ENCODE data around the gene UVSSA.

UVSSA gene

DNA sequence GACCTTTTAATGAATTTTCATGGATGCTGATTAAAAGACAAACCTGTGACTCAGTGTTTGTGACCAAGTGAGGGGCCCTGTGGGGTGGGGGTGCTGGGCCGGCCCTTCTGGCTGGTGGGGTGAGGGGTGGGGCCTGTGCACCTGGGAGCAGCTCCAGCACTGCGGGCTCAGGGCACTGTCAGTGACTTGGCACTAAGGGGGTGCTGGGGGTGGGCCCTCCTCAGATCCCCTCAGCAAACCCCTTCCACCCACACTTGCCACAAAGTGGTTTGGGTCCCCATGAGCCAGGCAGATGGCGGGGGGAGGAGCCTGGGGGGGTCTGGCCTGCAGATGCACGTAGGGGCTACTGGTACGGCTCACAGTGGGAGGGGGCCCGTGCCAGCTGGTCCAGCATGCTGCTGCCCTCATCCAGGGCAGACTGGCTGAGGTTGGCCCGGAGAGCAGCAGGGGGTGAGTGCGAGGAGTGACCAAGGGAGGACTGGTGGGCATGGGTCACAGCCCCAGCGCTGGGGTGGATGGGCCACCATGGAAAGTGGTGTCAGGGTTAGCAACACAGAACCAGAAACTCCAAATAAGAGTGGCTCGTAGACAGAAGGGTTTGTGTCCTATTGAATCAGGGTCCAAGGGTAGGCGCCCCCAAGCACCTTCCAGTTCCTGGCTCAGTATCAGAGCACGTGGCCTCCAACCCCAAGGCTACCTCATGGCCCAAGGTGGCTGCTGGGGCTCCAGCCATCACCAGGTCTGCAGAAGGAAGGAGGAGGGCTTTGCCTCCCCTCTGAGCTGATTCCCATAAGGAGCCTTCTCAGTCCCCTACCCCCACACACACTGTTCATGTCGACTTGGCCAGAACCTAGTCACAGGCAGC is 49.2 kb downstream of the UVSSA start:
- DNase-seq (ENCODE audit: low read depth), result no peak

DNA sequence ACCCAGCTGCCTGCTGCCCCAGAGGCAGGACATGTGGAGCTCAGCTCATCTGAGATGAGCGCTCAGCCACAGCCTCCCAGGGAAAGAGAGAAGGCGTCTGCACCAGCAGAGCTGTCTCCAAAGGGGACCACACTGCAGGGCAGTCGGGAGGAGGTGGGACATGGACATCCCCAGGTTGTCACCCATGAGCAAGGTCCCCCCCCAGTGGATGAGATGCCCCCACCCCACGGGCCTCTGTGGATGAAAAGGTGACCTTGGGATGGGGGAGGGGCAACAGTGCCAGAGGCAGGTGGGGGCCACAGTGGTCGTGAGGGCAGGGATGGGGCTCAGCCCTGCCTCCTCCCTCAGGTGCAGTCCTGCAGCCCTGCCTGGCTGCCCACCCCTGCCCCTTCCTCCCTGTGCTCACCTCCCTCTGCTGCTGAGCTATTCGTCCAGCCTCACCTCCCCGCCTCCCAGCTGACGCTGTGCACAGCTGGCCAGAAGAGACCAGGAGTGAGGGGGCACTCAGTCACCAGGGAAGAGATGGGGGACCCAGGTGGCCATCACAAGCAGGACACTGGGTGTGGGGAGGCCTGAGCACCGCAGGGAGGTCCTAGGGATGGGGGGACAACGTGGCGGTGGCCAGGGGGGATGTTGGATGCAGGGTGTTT is 49.9 kb downstream of the UVSSA start:
- no peak for DNase-seq (ENCODE audit: low read depth)

DNA sequence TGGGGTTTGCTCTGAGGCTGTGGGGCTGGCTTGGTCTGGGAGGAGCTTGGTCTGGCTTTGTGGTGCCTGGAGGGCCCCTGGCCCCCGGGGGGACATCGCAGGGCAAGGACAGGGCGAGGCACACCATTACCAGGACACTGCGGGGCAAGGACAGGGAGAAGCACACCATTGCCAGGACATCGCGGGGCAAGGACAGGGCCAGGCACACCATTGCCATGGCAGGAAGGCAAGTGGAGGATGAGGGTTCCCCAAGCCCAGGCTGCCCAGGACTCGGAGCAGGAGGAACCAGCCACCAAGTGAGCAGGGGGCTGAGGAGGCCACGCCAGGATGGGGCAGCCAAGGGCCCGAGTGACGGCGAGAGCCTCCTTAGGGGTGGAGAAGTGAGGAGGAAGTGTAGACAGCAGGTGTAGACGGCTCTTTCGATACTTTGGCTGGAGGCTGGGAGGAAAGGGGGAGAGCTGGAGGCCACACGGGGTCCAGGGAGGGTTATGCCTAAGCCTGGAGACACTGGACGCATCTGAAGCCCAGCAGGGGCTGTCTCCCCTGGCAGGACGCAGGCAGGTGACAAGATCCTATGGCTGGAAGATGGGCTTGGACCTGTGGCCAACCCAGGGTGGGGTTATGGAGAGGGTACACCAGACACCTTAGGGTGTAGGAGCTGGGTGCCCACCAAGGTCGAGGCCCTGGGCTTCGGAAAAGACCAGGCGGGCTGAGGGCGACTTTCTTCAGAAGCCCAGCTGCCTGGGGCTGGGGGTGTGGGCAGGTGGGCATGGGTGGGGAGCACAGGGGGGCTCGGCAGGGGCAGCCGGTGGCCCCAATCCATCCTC is 51.9 kb downstream of the UVSSA start:
- no peak for DNase-seq (ENCODE audit: low read depth)

GRCh38 chr4:1399508-1400190 is 52.6 kb downstream of the UVSSA start:
- DNase-seq (ENCODE audit: low read depth), result no peak

GRCh38 chr4:1400191-1400805 is 53.3 kb downstream of the UVSSA start:
- DNase-seq (ENCODE audit: low read depth), result no peak

DNA sequence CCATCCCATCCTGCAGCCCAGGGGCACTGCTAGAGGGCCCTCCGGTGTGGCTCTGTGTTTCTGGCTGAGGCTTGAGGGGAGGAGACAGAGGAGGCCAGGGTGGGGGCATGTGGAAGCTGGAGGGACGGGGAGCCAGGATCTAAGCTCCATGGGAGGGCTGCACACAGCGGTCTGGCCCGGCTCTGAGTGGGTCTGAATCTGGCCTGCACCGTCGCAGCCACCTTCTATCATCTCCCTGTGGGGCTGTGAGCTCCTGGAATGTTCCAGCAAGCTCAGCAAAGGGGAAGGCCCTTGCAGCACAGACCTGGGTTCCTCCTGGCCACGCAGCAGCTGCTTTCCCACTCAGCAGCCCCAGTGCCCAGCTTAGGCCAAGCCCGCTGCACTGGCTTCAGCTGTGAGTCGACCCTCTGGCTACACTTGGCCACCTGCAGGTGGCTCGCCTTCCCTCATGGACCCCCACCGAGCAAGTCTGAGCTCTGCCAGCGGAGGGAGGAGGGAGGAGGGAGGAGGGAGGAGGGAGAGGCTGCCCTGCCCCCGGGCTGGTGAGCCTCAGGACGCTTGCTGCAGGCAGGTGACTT is 53.9 kb downstream of the UVSSA start:
- no peak for DNase-seq (ENCODE audit: low read depth)

DNA sequence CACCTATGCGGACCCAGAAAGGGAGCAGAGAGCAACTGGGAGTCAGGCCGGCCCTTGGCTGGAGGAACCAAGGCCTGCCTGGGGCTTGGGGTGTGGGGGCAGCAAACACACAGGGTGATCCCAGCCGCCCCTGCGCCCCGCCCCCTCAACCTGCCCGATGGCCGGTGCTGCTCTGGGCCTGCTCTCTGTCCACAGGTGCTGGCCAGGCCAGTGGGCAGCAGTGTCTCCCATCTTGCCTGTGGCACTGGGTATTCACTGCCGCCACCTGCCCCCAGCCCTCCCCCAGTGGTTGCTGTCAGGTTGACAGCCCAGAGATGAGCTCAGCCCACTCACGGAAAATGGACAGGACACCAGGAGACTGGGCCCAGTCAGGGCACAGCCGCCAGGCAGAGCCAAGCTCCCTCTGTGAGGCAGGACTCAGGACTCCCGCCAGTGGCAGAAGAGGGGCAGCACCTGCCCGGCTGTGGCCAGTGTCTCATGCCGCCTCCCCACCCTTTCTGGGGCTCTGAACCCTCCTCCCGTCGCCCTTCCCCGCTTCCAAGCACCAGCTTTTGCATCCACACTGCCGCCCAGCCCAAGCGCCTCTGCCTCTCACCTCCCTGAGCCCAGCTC is 54.5 kb downstream of the UVSSA start:
- DNase-seq (ENCODE audit: low read depth), result no peak

- DNase-seq (ENCODE audit: low read depth), result no peak
Measured at GRCh38 chr4:1402021-1402515, 55.1 kb downstream of the UVSSA start.

GRCh38 chr4:1402516-1403091 is 55.6 kb downstream of the UVSSA start:
- no peak for DNase-seq (ENCODE audit: low read depth)

- no peak for DNase-seq (ENCODE audit: low read depth)
Measured at GRCh38 chr4:1403177-1403583, 56.2 kb downstream of the UVSSA start.

GRCh38 chr4:1403591-1404572 is 56.9 kb downstream of the UVSSA start:
- no peak for DNase-seq (ENCODE audit: low read depth)

GRCh38 chr4:1404573-1405253 is 57.7 kb downstream of the UVSSA start:
- no peak for DNase-seq (ENCODE audit: low read depth)

DNA sequence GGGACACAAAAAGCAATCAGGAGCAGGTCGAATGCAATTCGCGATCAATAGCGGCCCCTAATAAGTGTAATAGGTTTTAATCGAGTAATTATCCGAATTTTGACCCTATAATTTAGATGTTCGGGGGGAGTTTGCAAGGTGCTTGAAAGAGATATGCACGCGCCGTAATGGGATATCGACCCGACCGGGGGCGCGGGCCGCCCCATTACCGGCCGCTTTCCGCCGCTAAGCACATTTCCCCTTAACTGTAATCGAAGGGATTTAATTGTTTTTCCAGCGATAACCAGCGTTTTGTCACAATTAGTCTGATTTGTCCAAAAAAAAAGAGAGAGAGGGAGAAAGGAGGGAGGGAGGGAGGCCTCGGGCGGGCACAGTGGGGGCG is 58.2 kb downstream of the UVSSA start:
- no peak for DNase-seq (ENCODE audit: low read depth)

DNA sequence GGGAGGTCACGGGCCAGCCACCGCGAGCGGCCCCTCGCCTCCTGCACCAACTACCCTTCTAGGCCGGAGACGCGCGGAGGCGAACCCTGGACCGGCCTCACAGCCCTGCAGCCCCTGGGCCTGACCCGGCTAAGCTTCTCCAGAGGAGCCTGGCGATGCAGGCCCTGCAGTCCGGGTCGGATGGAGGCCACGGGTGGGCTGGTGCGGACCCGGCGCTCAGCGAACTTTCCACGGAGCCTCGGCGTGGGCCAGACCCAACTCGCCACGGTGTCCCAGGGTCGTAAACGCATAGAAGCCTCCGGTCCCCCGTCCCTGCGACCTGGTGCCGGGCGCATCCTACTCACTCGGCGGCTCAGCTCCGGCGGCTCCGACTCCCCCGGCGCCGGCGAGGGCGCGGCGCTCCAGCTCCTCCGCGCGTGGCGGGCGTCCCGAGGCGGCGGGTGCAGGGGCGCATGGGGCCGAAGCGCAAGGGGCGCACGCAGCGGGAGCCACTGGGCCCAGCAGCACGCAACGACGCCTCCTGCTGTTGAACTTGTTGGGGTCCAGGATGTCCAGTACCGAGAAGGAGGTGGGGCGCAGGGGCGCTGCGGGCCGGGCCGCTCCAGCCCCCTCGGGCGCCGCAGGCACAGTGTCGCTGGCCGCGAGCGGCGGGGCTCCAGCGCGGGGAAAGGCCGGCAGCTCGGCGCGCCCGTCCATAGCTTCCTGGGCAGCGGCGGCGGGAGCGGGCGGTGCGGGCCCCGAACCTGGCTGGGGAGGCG is 58.8 kb downstream of the UVSSA start:
- no peak for DNase-seq (ENCODE audit: low read depth)

DNA sequence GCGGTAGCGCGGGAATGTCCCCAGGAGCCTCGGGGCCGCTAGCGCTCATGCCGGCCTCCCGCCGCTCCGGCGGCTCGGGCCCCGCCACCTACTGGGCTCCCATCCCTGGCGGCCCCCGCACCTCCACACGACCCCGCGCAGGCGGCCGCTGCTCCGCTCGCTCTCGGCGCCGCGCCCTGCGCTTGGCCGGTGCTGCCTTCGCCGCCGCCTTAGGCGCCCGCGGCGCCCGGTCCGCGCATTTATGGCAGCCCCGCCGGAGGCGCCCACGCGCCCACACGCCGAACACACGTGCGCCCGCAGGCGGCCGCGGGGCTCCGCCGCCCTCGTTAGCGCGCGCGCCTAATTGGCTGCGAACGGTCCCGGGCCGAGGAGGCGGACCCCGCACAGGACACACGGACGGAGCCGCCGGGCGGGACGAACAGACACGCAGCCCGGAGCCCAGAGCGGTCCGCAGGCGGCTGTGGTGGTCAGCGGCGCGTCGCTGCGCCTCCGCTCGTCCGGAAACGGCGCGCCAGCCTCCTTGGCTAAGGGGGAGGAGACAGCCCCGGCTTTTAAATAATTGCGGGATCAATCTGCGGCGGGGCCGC is 59.5 kb downstream of the UVSSA start, which contains the start of gene NKX1-1:
Gene NKX1-1 (minus strand): TSS at position 49 of the 587 bp plus-strand sequence. CDS start 0 bp downstream, at position 49.
- DNase-seq (ENCODE audit: low read depth), result no peak

DNA sequence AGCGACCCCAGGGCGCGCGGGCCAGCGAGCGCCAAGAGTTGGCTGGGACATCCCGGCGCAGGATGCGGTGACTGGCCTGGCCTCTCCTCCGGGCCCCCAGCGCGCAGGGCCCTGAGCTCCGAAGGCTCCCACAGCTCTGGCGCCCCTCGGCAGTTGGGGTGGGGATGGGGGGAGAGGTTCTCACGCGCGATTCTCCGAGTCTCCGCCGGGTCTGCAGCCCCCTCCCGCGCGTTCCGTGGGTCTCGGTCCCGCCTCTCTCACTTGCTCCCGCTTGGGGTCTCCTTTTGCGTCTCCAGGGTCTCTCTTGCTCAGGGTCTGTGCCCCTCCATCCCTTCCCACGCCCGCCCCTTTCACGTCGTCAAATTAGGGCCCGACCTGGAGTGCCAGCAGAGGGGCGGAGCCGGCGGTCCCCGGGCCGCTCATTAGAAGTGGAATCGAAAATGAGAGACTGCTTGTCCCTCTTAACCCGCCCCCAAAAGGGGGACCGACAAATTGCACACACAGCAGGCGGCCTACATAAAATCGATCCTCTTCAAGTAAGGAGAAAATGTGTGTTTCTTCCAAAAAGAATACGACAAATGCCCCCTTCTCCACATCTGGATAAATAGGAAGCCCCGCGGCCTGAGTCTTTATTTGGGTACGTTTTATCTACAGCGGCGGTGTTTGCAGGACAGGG is 60.1 kb downstream of the UVSSA start:
- no peak for DNase-seq (ENCODE audit: low read depth)

Data from HS-27A (cell line).